HG02943 (cell line): ENCODE measurements around the gene DMXL1.
"Not testable (repeated sequence)": the region's sequence is repeated elsewhere in the genome, so short reads cannot be mapped to it uniquely, and the experiment has no call there.

ENCODE experiments used
- ATAC-seq: cut with Tn5 transposase; IDR thresholded peaks from one replicate; pipeline ENCODE4 v1.9.1; 2021; ENCODE audit warnings: mild to moderate bottlenecking, low read depth, moderate library complexity; ENCODE audit not compliant: unreplicated experiment

Gene DMXL1

GRCh38 chr5:119187776-119188529 is 117.1 kb downstream of the DMXL1 start:
- ATAC-seq = no peak

GRCh38 chr5:119190470-119191095 is 119.7 kb downstream of the DMXL1 start:
- ATAC-seq = no peak

GRCh38 chr5:119191944-119192343 is 121.1 kb downstream of the DMXL1 start:
- no peak for ATAC-seq

- no peak for ATAC-seq
Observed at GRCh38 chr5:119200795-119201194, 129.9 kb downstream of the DMXL1 start.

- ATAC-seq = no peak
Observed at GRCh38 chr5:119207105-119207504, 136.2 kb downstream of the DMXL1 start.

- no peak for ATAC-seq
Observed at GRCh38 chr5:119212026-119212425, 141.1 kb downstream of the DMXL1 start.

- no peak for ATAC-seq
Observed at GRCh38 chr5:119212676-119213075, 141.8 kb downstream of the DMXL1 start.

GRCh38 chr5:119217183-119217582 is 146.3 kb downstream of the DMXL1 start:
- no peak for ATAC-seq

- no peak for ATAC-seq
Observed at GRCh38 chr5:119218830-119219782, 148.2 kb downstream of the DMXL1 start.

- ATAC-seq = peak; percentile 85
Observed at GRCh38 chr5:119220576-119221197, 149.8 kb downstream of the DMXL1 start.

GRCh38 chr5:119221330-119221729 is 150.4 kb downstream of the DMXL1 start:
- no peak for ATAC-seq

- ATAC-seq = no peak
Observed at GRCh38 chr5:119229950-119230349, 159.1 kb downstream of the DMXL1 start.

GRCh38 chr5:119238265-119239118 is 167.6 kb downstream of the DMXL1 start:
- ATAC-seq = no peak

- ATAC-seq = no peak
Observed at GRCh38 chr5:119239119-119239417, 168.2 kb downstream of the DMXL1 start.

- ATAC-seq = not testable (repeated sequence)
Observed at GRCh38 chr5:119239826-119240225, 168.9 kb downstream of the DMXL1 start.

- ATAC-seq = no peak
Observed at GRCh38 chr5:119243888-119244287, 173.0 kb downstream of the DMXL1 start.

- no peak for ATAC-seq
Observed at GRCh38 chr5:119250946-119251901, 180.3 kb downstream of the DMXL1 start.

GRCh38 chr5:119255571-119256356 is 184.9 kb downstream of the DMXL1 start:
- no peak for ATAC-seq
